Left renal cortex interstitium (tissue), 4 donors: ENCODE data around the gene HOXA4. TPM values are rescaled to one million over a fixed set of nuclear protein-coding genes. Genes with fewer than 3 reads are reported as not detected.
A peak's percentile ranks its signal among the peaks of the same experiment; 100 is the strongest.

Source experiments
- DNase-seq, 4 donors: peaks; one replicate each; pipeline ENCODE4 v3.0.0-alpha.2; 2013; ENCODE audit warnings: low read depth in 4 of 4, low spot score in 2 of 4, missing footprints in 1 of 4
- polyA plus RNA-seq, 4 donors: library from polyadenylated mRNA; unstranded; fragments of 120-200 nt; gene quantifications; one replicate each; pipeline ENCODE4 v1.2.1, GENCODE V29; 2013; ENCODE audit not compliant: insufficient read length in 4 of 4

Gene HOXA4
- polyA plus RNA-seq, 4 donors = 18.9 to 25.5 (median 22.2) TPM

DNA sequence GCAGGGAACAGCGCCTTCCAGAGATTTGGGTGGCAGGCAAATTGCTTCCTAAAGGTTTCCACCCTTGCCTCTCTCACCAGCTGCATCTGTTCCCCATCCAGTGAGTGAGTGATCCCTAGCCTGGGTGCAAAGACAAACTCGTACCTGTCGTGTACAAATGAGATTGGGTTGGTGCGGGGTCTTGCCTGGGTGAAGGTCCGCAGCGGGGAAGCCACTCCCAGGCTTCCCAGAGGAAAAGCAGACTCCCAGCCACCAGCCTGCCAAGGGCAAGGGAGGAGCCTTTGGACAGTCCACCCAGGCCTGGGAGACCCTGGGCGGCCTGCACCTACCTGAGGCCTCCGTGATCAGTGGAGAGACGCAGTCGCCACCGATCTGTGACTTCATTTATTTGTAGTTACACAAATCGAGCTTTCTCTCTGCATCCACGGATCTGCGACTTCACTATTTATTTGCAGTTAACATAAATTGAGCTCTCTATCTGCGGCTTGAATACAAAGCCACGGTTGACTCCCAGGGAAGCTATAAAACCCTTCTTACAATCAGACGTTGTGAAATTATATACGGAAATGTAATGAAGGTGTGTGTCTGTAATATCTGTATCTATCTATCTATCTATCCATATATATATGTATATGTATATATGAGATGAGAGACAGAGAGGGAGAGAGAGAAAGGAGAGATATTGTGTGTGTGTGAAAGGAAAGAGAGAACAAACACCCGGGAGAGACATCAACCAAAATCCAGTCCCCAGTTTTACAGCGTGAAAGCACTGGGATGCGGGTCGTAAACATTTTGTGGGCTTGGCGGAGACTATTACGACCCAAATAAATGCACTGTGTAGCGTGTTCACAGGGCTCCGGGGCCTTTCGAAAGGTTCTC lies 28.9 kb upstream of the HOXA4 start:
- DNase-seq = no peak

DNA sequence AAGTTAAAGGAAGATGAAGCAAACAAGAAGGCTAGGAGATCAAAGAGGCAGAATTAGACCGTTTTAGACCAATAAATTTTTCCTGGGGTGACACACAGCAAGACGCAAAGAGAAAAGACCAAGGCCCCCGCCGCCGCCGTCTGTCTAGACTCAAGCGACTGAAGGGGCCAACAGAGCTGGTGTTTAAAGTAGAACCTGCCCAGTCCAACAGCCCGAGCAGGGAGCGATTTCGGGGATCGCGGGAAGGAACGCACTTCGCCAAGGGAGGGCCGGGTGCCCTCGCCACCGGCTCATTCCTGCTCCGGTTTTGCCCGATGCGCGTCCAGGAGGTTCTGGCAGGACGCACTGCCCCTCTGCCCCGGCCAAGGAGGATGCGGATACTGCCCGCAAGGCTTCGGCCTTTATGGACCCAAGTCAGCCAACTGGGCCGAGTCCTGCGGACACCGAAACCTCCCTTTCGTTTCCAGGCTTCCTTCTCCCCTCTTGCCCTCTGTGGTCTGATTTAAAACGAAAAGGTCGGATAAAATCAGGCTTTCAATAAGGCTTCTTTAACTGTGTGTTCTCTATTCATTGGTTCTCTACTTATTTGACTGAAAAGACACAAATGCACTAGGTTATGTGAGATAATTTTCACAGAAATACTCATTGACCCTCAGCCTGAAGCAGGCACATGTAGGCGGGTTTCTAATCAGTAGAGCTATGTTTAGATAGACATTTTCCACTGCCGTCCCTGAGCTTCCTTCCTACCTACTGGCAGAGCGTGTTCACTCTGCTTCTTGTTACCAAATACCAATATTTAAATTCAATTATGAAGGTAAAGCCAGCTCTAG lies 28.1 kb upstream of the HOXA4 start:
- DNase-seq = no peak

DNA sequence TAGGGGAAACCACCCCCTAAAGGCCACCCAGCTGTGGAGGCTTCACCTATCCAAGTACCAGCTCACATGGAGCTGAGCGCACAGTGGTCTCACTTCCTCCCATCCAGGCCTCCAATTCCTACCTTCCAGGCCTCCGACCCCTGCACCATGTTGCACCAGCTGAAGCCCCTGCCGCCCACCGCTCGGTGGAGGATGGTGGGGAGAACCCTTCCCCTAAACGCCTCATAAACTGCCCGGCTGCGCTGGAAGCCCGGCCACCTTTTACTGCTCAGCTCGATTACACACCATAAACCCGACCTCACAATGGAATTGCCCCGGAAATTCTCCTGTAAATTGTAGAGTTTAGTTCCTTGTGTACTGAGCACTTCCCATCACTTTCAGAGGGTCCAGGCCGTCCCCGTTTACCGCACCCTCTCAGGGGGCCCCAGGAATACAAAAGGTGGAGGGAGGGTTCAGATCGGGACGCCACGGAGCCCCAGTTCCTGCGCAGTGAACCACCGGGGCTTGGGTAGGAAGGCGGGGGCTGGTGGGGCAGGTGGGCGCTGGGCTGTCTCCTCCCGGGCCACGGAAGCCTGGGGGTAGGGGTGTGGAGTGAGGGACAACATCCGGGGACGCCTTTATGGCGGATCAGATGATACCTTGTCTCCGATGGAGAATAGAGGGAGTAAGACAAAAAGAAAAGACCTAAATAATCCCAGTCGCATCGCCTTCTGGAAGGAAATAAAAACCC lies 27.3 kb upstream of the HOXA4 start:
- DNase-seq = no peak

DNA sequence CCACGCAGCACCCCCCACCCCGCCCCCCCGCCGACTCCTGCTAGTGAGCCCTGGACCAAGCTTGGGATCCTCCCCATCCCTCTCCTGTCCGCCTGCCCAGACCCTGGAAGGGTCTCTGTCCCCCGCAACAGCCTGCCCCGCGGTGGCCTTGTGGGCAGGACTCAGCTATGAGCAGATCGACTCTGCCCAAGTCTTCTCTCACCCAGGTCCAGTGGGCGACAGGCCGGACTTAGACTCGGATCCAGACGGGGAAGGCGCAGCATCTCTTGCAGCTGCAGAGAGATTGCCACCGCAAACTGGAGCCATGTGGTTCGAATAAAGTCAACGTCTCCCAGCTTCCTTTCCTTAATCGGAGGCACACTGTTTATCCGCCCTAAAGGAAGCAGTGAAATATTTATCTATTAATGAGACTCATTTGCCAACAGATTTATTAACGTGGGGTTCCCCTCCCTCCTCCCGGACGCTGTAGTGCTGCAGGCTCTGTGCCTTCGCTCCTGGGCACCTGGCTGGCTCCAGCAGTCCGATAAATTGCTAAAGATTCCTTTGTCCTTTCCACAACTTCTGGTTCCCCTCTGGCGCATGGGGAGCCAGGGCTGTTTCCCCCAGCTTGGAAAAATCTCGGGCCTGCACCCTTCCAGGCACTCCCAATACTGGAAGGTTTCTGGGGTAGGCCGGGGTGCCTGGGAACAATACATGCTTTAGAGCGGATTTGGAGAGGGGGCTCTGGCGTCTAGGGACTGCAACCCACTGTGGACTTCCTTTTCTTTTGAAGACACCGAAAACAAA lies 26.6 kb upstream of the HOXA4 start:
- DNase-seq = no peak

DNA sequence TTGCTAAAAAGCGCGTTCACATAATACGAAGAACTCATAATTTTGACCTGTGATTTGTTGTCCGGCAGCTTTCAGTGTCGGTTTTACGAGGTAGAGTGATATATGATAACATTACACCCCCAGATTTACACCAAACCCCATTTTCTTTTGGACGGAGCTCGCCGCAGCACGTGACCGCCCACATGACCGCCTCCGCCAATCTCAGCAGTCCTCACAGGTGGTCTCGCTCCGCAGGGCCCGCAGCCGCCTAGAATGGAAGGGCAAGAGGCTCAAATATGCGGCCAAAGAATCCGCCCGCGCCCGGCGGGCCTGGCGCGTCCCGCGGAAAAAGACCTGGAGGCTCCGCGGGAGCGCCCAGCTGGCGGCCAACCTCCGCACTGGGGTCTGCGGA lies 25.9 kb upstream of the HOXA4 start, which contains the start of gene HOXA7:
Gene HOXA7 (minus strand): TSS at position 168 of the 391 bp plus-strand sequence. CDS start 130 bp downstream, at position 38.
- DNase-seq = peak in 2 of 4 donors; percentile 87 to 92

DNA sequence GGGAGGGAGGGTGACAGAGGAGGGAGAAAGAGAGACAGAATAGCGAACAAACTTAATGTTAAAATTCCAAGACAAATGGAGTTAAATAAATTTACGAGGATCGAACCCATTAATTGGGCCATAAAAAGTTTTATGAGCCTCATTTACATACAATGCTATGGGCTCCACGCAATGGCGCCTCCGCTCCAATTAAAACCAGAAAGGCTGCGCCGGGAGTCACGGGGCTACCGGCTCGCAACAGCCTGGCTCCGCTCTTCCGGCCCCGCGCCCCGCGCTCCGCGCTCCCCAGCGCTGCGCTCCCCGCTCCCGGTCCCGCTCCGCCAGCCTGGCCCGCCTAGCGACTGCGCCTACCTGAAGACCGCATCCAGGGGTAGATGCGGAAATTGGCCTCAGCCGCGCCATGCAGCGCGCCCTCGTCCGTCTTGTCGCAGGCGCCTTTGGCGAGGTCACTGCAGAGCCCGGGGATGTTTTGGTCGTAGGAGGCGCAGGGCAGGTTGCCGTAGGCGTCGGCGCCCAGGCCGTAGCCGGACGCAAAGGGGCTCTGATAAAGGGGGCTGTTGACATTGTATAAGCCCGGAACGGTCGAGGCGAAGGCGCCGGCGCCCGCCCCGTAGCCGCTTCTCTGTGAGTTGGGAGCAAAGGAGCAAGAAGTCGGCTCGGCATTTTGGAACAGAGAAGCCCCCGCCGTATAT lies 25.4 kb upstream of the HOXA4 start:
- DNase-seq = no peak

DNA sequence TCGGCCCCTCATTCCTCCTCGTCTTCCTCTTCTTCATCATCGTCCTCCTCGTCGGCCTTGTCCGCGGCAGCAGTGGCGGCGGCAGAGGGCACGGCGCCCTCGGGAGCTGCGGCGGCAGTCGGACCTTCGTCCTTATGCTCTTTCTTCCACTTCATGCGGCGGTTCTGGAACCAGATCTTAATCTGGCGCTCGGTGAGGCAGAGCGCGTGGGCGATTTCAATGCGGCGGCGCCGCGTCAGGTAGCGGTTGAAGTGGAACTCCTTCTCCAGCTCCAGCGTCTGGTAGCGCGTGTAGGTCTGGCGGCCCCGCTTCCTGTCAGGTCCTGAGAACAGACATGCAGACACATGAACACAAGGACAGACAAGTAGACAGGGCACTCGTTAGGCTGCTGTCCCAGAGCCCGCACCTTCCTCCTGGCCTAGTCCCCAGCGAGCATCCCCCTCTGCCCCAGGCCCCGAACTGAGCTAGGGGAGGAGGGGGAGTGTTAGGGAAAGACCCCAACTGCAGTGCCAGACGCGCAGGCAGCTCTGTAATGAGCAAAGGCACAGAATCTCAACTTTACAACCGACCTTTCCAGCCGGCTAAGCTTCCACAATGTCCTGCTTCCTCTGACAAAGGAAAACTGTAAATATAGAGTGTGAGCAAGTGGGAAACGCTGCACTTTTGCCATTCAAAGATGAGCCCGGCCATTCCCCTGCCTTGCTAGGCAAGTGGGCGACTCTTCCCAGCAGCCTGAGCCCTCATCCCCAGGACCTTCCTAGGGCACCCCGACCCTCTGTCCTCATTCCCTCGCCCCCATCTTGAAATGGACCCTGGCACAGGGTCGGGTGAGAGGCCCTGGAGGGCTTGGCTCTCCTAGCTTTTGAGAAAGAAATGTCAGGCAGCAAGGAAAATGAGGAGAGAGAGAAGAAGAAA lies 24.6 kb upstream of the HOXA4 start:
- no peak for DNase-seq

DNA sequence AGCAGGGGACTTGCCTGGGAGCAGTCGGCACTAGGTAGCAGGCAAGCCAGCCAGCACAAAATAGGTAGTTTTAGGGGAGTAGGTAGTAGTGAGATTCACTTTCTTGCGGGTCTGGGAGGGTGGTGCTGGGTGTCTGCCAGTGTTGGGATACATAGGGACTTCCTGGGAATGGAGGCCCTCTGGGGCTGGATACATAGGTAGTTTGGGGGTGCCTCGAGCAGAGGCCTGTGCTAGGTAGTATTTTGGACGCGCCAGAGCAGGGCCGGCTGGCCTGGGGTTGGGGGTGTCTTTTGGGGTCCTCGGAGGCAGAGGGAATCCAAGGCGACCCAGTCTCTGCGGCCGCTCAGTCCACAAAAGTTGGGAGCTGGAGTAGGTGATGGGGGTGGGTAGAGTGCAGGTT lies 23.8 kb upstream of the HOXA4 start:
- no peak for DNase-seq

DNA sequence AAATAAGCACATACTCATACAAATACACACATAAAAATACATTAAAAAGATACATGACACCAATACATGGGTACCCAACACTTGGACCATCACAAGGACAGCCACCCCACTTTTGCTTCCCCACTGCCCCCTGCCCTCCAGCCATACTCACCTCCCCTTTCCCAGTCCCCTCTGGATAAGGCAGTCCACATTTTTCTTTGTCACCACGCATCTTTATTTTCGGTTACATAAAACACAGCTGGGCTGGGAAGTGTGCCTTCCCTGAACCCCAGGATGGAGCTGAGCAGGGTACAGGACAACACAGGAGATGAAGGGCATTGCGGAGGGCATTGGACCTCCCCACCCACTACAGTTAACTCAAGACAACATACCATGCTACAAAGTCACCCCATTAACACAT lies 23.0 kb upstream of the HOXA4 start:
- DNase-seq = no peak

DNA sequence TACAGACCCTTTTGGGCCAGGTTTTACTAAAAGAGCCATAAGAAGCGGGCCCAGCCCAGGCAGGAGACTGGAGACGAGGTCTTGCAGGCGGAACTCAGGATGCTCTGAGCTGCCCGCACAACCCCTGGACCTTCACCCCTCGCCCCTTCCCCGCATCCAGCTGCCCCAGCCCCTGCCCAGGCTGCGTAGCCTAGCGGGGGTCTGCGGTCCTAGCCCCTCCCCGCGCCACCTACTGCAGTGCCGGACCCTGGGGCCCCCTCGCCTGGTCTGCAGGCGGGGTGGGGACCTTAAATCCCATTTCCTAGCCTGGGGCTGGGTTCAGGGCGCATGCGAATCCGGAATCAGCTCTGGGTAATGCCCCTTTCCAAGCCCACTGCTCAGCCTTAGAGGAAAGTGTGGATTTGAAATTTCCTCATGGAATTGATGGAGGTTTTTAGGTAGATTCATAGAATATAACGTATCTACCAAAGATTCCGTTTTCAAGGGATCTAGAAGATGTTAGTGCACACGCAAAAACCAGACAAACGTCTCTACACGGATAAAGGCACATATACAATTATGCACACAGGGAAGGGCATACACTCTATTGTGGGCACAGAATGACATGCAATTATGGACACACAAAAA lies 22.4 kb upstream of the HOXA4 start:
- DNase-seq = no peak

DNA sequence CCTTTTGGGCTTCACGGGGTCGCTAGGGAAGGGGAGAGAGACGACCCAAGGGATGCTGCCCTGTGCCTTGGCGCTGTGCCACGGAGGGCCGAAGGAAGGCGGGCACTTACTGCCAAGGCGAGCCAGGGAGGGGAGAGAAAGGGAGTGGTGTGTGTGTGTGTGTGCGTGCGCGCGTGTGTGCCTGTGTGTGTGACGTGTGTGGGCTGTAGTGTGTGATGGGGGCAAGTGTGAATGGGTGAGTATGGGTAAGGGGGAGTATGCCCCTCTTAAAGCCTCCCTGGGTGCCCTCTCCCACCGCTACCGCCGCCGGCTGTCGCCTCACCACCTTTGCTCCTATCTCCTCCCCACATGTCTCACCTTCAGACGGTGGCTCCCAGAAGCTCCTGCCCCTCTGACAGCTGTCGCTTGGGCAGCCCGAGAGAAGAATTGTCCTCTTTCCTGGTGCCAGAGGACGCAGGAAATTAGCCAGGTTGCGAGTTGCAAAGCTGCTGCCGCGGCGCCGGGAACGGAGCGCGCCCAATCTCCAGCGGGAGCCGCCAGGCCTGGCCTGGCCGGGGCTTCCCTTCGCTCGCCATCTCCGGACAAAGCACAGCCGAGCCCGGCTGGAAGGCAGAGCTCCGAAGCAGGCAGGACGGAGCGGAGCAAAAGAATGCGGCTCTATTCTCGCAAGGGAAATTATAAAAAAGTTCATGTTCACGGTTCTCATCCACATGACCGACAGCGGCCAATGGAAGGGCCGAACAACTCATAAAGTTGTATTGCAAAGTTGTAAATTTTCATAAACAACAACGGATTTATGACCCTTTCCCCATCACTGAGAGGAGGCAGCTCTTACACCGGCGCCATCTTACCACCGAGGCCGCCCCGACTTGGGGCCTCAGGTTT lies 21.6 kb upstream of the HOXA4 start, which contains the start of gene HOXA3:
Gene HOXA3 (minus strand): TSS at position 653 of the 885 bp plus-strand sequence. CDS start 41,943 bp downstream, outside the sequence.
- peak in 2 of 4 donors; percentile 88 to 91 for DNase-seq

DNA sequence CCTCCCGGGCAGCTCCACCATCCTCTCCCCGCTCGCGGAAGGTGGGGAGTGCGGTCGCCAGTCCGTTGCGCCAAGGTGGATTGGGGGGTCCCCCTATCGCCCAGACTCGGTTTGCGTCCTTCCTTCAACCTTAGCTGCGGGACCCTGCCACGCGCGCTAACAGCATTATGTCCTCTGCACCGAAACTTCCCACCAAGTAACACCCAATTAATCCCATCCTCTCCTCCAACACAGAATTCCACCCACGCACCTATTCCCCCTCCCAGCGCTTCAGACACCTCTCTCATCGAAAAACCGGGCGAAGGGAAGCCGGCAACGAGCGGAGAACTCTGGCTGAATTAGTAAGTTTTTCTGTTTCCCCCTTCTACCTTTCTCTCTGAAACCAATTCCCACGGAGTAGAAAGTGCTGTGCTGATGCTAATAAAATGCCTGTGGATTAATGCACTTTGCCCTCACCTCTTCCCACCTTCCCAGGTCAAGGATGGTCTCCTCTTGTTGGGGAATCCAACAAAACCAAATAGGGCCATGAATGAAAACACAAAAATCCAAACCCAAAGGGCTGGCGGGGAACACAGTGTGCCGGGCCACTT lies 20.9 kb upstream of the HOXA4 start:
- DNase-seq = no peak

DNA sequence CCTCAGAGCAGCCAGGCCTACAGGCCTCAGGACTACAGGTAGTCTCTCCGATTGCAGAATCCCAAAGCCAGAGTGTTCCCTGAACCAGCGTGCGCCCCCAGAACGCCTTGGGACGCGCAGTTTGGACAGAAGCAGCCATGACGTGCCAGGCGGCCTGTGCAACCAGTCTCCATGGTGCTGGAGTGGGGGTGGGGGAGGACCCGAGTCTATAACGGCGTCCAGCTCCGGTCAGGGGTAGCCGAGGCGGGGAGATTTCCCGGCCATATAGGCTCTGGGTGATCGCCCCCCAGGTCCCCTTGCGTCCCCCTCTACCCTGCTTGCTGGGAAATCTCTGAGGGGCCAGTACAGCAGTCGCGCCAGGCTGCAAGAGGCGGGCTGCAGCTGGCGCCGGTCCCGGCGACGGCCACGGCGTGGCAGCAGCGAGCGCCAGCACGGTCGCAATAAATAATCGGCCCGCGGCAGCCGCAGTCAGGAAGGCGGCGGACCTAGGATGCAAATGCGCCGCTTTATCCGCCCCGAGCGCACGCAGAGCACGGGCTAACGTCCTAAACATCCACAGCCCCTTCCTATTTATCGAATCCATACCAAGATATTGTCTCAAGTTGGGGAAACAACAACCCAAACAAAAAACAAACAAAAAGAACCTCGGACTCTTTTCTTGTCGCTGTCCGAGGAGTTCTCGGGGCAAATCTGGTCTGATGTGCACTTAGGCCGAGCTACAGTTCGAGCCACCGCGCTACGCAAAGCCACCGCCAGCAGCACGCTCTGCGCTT lies 20.2 kb upstream of the HOXA4 start:
- no peak for DNase-seq

DNA sequence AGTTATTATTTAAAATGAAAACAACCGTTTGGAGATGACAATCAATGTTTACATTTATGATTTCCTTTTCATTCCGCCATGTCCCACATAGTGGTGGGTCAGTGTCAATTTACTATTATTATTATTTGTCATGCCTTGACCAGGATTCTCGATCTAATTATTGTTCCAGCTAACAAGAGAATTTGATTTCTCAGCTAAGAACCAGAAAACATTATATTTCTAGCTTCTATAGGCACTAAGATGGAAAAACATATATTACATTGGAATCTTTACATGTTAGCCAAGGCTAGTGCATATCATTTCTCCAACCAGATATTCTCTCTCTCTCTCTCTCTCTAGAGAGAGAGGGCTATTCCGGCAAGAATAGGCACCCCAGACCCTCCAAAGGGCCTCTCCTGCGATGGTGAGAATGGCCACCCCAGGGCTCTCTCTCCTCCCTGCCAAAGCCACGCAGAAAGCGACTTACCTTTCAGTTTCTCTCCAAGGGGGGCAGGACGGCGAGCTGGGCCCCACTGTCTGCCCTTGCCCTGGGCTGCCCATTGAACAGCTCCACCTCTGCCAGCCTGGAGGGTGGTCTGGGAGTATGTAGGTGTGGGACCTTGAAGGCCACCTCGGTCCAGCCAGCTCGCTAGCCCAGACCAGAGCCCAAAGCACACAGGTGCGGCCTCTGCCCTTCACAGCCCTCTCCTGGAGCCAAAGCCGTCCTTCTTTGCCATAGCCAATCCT lies 19.4 kb upstream of the HOXA4 start:
- DNase-seq = no peak
